GM19397 (cell line): Measurements from ENCODE around the gene P4HA3.

Source experiments
- ATAC-seq: cut with Tn5 transposase; IDR thresholded peaks from one replicate; pipeline ENCODE4 v1.9.1; 2021; ENCODE audit warnings: mild to moderate bottlenecking, moderate library complexity; ENCODE audit not compliant: unreplicated experiment

P4HA3 gene

GRCh38 chr11:74268456-74268855, 43.0 kb downstream of the P4HA3 start:
- ATAC-seq = no peak

- ATAC-seq = no peak
These were observed 44.4 kb downstream of the P4HA3 start for GRCh38 chr11:74267014-74267413.

GRCh38 chr11:74265256-74265655, 46.2 kb downstream of the P4HA3 start:
- ATAC-seq = no peak

GRCh38 chr11:74262725-74263124, 48.7 kb downstream of the P4HA3 start:
- ATAC-seq = no peak

- no peak for ATAC-seq
These were observed 53.4 kb downstream of the P4HA3 start for GRCh38 chr11:74257959-74258553.

GRCh38 chr11:74256378-74257133, 54.9 kb downstream of the P4HA3 start:
- no peak for ATAC-seq

GRCh38 chr11:74255741-74256375, 55.6 kb downstream of the P4HA3 start:
- no peak for ATAC-seq

- no peak for ATAC-seq
These were observed 58.1 kb downstream of the P4HA3 start for GRCh38 chr11:74253361-74253760.

GRCh38 chr11:74249496-74249895, 61.9 kb downstream of the P4HA3 start:
- no peak for ATAC-seq

GRCh38 chr11:74248469-74248868, 63.0 kb downstream of the P4HA3 start:
- ATAC-seq = no peak

GRCh38 chr11:74238243-74238642, 73.2 kb downstream of the P4HA3 start:
- ATAC-seq = no peak

- ATAC-seq = no peak
These were observed 73.9 kb downstream of the P4HA3 start for GRCh38 chr11:74237541-74237940.

GRCh38 chr11:74235121-74235520, 76.3 kb downstream of the P4HA3 start:
- no peak for ATAC-seq

GRCh38 chr11:74233683-74234082, 77.8 kb downstream of the P4HA3 start:
- ATAC-seq = no peak

- no peak for ATAC-seq
These were observed 79.0 kb downstream of the P4HA3 start for GRCh38 chr11:74232311-74232950.

- ATAC-seq = no peak
These were observed 84.5 kb downstream of the P4HA3 start for GRCh38 chr11:74226907-74227306.

- no peak for ATAC-seq
These were observed 85.9 kb downstream of the P4HA3 start for GRCh38 chr11:74225565-74225964.

- no peak for ATAC-seq
These were observed 89.6 kb downstream of the P4HA3 start for GRCh38 chr11:74221816-74222215.

- ATAC-seq = no peak
These were observed 91.1 kb downstream of the P4HA3 start for GRCh38 chr11:74220376-74220775.
